Neuron (in vitro differentiated cells): ENCODE results near the gene HMGCLL1.
A peak's percentile ranks its signal among the peaks of the same experiment; 100 is the strongest.

ENCODE experiments used
- H2AFZ ChIP-seq: one replicate; pipeline ENCODE4 v1.6.1; 2013; ENCODE audit warnings: low read depth, mild to moderate bottlenecking, inconsistent platforms, low read length, moderate library complexity
- H3K27me3 ChIP-seq: one replicate; pipeline ENCODE4 v1.6.1; 2013; ENCODE audit warnings: low read length; ENCODE audit not compliant: insufficient read depth
- H3K36me3 ChIP-seq: one replicate; pipeline ENCODE4 v1.6.1; 2013; ENCODE audit warnings: low read length; ENCODE audit not compliant: insufficient read depth
- H3K4me1 ChIP-seq: one replicate; pipeline ENCODE4 v1.6.1; 2013; ENCODE audit warnings: low read length; ENCODE audit not compliant: insufficient read depth
- H3K4me3 ChIP-seq: 2 replicates; pipeline ENCODE4 v1.5.1; 2013; ENCODE audit warnings: mild to moderate bottlenecking, low read length, moderate library complexity
- H3K9me3 ChIP-seq: one replicate; pipeline ENCODE4 v1.6.1; 2013; ENCODE audit warnings: low read length

The HMGCLL1 gene

GRCh38 chr6:55566036-55566710 lies 12.8 kb downstream of the HMGCLL1 start:
- Histone ChIP-seq H3K27me3 (no peaks in the 10 kb centered on the region), H3K9me3 (no peaks in the 10 kb centered on the region), H3K36me3 (no peaks in the 10 kb centered on the region), H3K4me1 (peaks cover 5% of the 10 kb centered on the region), H2AFZ (no peak overlapping the region), H3K4me3 (no peak overlapping the region)

GRCh38 chr6:55562318-55562717 lies 16.7 kb downstream of the HMGCLL1 start:
- Histone ChIP-seq H3K9me3 (no peaks in the 10 kb centered on the region), H3K4me1 (peaks cover 2% of the 10 kb centered on the region), H3K36me3 (no peaks in the 10 kb centered on the region), H3K27me3 (no peaks in the 10 kb centered on the region), H3K4me3 (no peak overlapping the region), H2AFZ (no peak overlapping the region)

- Histone ChIP-seq H3K9me3 (no peaks in the 10 kb centered on the region), H3K36me3 (no peaks in the 10 kb centered on the region), H3K4me1 (peaks cover 9% of the 10 kb centered on the region), H2AFZ (no peak overlapping the region), H3K4me3 (no peak overlapping the region), H3K27me3 (no peaks in the 10 kb centered on the region)
These were observed 18.6 kb downstream of the HMGCLL1 start for GRCh38 chr6:55560290-55560885.

GRCh38 chr6:55557146-55557545 lies 21.8 kb downstream of the HMGCLL1 start:
- Histone ChIP-seq H2AFZ (no peak overlapping the region), H3K36me3 (no peaks in the 10 kb centered on the region), H3K4me1 (peaks cover 9% of the 10 kb centered on the region), H3K9me3 (no peaks in the 10 kb centered on the region), H3K4me3 (no peak overlapping the region), H3K27me3 (no peaks in the 10 kb centered on the region)

GRCh38 chr6:55545791-55546190 lies 33.2 kb downstream of the HMGCLL1 start:
- Histone ChIP-seq H2AFZ (no peak overlapping the region), H3K36me3 (no peaks in the 10 kb centered on the region), H3K4me3 (no peak overlapping the region), H3K27me3 (no peaks in the 10 kb centered on the region), H3K9me3 (no peaks in the 10 kb centered on the region), H3K4me1 (no peaks in the 10 kb centered on the region)

GRCh38 chr6:55543633-55544309 lies 35.2 kb downstream of the HMGCLL1 start:
- no peaks in the 10 kb centered on the region for H3K36me3 ChIP-seq
- H2AFZ ChIP-seq = no peak overlapping the region
- no peaks in the 10 kb centered on the region for H3K4me1 ChIP-seq
- H3K4me3 ChIP-seq = no peak overlapping the region
- H3K27me3 ChIP-seq = no peaks in the 10 kb centered on the region
- H3K9me3 ChIP-seq = peaks cover 2% of the 10 kb centered on the region

- Histone ChIP-seq H3K9me3 (peaks cover 2% of the 10 kb centered on the region), H3K4me3 (no peak overlapping the region), H3K36me3 (no peaks in the 10 kb centered on the region), H3K27me3 (no peaks in the 10 kb centered on the region), H3K4me1 (no peaks in the 10 kb centered on the region), H2AFZ (peak overlapping the region; percentile 17)
These were observed 38.0 kb downstream of the HMGCLL1 start for GRCh38 chr6:55541024-55541423.

GRCh38 chr6:55536391-55536956 lies 42.5 kb downstream of the HMGCLL1 start:
- Histone ChIP-seq H3K4me1 (no peaks in the 10 kb centered on the region), H2AFZ (no peak overlapping the region), H3K4me3 (no peak overlapping the region), H3K9me3 (peaks cover 2% of the 10 kb centered on the region), H3K36me3 (no peaks in the 10 kb centered on the region), H3K27me3 (no peaks in the 10 kb centered on the region)

GRCh38 chr6:55531496-55531895 lies 47.5 kb downstream of the HMGCLL1 start:
- Histone ChIP-seq H3K4me1 (no peaks in the 10 kb centered on the region), H2AFZ (no peak overlapping the region), H3K36me3 (no peaks in the 10 kb centered on the region), H3K9me3 (no peaks in the 10 kb centered on the region), H3K4me3 (no peak overlapping the region), H3K27me3 (no peaks in the 10 kb centered on the region)

GRCh38 chr6:55530931-55531330 lies 48.1 kb downstream of the HMGCLL1 start:
- Histone ChIP-seq H3K27me3 (no peaks in the 10 kb centered on the region), H3K4me3 (no peak overlapping the region), H3K36me3 (no peaks in the 10 kb centered on the region), H2AFZ (no peak overlapping the region), H3K9me3 (no peaks in the 10 kb centered on the region), H3K4me1 (no peaks in the 10 kb centered on the region)

GRCh38 chr6:55528624-55529023 lies 50.4 kb downstream of the HMGCLL1 start:
- H2AFZ ChIP-seq = no peak overlapping the region
- H3K4me3 ChIP-seq = no peak overlapping the region
- H3K9me3 ChIP-seq = no peaks in the 10 kb centered on the region
- no peaks in the 10 kb centered on the region for H3K27me3 ChIP-seq
- no peaks in the 10 kb centered on the region for H3K36me3 ChIP-seq
- H3K4me1 ChIP-seq = no peaks in the 10 kb centered on the region

GRCh38 chr6:55524441-55524840 lies 54.6 kb downstream of the HMGCLL1 start:
- Histone ChIP-seq H3K27me3 (no peaks in the 10 kb centered on the region), H3K4me1 (no peaks in the 10 kb centered on the region), H2AFZ (no peak overlapping the region), H3K36me3 (no peaks in the 10 kb centered on the region), H3K4me3 (no peak overlapping the region), H3K9me3 (no peaks in the 10 kb centered on the region)

GRCh38 chr6:55518529-55519060 lies 60.4 kb downstream of the HMGCLL1 start:
- no peaks in the 10 kb centered on the region for H3K27me3 ChIP-seq
- H3K4me3 ChIP-seq = no peak overlapping the region
- no peak overlapping the region for H2AFZ ChIP-seq
- no peaks in the 10 kb centered on the region for H3K4me1 ChIP-seq
- no peaks in the 10 kb centered on the region for H3K9me3 ChIP-seq
- no peaks in the 10 kb centered on the region for H3K36me3 ChIP-seq
